GM12872 (cell line): ENCODE results near the gene SLC8A3.
A peak's percentile ranks its signal among the peaks of the same experiment; 100 is the strongest.

ENCODE experiments used
- CTCF ChIP-seq: IDR thresholded peaks from 3 replicates; pipeline ENCODE4 v1.5.1; 2011; ENCODE audit warnings: low read depth, mild to moderate bottlenecking, low read length, moderate library complexity; ENCODE audit not compliant: insufficient read depth

The SLC8A3 gene

GRCh38 chr14:70201994-70202393 is 13.2 kb upstream of the SLC8A3 start:
- TF ChIP-seq CTCF, result no peak

DNA sequence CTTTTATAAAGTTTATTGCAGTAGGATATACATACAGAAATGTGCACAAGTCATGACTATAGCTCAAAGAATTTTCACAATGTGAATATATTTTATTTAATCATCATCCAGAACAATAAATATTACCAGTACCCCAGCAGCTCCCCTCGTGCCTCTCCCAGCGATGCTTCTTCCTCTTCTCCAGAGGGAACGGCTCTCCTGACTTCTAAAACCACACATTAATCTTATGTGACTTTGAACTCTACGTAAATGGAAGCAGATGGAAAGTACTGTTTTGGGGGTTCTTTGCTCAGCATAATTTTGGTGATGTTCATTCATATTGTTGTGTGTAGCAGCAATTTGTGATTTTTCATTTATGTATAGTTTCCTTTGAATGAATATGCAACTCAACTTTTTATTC is 4.6 kb upstream of the SLC8A3 start:
- TF ChIP-seq CTCF, result no peak

- peak; percentile 20; the same call in 1 of the 3 replicates for TF ChIP-seq CTCF
These were observed 4.2 kb upstream of the SLC8A3 start for GRCh38 chr14:70192915-70193314.

DNA sequence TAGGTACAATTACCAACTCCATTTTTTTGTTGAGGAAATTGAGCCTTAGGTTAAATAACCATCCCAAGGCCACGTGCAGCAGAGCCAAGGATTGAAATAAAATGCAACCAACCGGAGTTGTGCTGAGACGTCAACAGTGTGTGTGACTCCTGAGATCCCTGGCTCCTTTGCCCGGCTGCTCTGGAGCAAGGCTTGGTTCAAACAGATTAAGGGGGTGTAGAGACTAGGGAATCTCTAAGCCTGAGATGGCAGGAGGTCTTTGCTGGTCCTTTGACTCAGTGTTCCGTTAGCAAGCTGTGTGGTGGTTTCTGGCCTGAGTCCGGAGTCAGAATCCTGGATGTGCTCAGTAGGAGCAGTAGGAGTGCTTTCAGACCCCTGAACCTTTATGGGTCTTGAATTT is 1.4 kb upstream of the SLC8A3 start:
- no peak for TF ChIP-seq CTCF

DNA sequence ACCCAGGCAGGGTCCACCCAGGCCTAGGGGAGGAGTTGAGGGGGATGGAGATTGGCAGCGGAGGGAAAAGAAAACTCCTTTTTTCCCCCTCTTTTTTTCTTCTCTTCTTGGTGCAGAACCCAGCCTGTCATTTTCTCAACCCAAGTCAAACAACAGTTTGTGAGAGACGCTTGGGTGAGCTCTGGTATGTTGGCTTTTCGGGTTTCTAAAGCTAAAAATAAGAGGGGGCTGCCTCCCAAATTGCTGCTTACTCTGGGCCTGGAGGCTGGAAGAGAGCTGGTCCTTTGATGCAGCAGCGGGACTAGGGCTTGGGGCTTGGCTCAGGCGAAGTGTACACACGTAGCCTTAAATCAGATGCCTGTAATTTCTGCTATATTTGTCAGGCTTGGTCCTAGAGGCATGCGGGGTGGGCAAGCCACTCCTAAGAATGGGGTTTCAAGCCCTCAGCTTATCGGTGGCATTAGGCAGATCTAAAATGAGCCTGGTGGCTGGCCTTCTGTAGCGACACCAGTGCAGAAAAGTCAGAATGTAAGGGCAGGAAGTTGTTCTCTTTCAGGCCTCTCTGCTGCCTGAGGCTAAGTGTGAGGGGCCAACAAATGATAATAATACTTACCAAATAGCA is 816 bp upstream of the SLC8A3 start:
- TF ChIP-seq CTCF, result no peak

- no peak for TF ChIP-seq CTCF
These were observed 461 bp downstream of the SLC8A3 start for GRCh38 chr14:70188322-70188658.

DNA sequence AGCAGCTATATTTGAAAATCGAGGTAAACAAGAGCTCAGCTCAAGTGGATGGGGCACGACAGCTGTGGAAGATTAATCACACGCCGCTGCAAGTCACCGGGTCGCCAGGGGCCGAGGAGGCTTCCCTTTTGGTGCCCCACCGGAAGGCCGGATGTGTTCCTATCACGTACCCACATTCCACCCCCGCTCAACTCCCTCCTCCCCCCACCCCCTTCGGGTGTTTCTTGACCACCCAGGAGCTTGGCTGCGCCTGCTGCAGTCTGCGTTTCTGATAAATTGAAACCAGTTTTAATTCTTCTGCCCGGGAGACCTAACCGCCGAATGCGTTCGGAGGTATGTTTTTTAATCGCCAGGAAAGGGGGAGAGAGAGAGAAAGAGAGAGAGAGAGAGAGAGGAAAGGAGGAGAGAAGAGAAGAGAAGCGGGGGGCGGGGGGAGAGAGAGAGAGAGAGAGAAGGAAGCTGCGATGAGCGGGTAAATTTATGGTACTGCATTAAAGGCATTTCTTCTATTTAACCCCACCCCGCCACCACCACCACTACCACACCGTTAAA is 1.8 kb downstream of the SLC8A3 start:
- TF ChIP-seq CTCF, result no peak
